22Rv1 (cell line): ENCODE measurements around the gene MIPEP.

ENCODE experiments used
- ZFX ChIP-seq: fragments of 450-650 bp; IDR thresholded peaks from 2 replicates; pipeline ENCODE4 v1.6.1; 2017; ENCODE audit warnings: antibody characterized with exemption, borderline replicate concordance
- TF ChIP-seq, protein P1 (sequence below): fragments of 450-650 bp; IDR thresholded peaks from 2 replicates; pipeline ENCODE4 v1.5.1; 2017; ENCODE audit warnings: mild to moderate bottlenecking

DNA sequence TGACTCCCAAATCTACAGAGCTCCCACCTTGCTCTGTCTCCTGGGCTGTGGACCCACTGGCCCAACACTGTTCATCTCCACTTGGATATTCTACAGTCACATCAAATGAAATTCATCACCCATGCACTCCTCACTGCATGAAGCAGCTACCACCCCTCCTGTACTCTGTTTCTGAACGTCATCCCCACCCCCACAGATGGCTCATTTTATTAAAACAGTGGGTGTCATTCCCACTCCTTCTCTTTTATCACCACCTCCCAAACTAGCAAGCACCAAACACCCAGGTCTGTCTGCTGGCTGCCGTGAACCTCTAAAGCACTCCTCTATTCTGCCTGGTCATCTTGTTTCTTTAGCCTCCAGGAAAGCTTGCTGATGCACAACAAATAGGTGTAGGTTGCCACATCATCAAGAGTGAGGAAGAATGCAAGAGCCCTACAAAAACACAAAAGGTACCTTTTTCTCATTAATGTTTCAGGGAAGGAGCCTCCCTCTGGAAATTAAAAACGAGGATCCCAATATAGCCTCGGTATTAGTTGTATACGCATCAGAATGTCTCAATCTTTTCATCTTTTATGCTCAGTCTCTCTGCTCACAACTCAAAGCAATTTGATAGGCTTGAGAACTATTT lies 91.8 kb downstream of the MIPEP start:
- TF ChIP-seq, protein P1, sequence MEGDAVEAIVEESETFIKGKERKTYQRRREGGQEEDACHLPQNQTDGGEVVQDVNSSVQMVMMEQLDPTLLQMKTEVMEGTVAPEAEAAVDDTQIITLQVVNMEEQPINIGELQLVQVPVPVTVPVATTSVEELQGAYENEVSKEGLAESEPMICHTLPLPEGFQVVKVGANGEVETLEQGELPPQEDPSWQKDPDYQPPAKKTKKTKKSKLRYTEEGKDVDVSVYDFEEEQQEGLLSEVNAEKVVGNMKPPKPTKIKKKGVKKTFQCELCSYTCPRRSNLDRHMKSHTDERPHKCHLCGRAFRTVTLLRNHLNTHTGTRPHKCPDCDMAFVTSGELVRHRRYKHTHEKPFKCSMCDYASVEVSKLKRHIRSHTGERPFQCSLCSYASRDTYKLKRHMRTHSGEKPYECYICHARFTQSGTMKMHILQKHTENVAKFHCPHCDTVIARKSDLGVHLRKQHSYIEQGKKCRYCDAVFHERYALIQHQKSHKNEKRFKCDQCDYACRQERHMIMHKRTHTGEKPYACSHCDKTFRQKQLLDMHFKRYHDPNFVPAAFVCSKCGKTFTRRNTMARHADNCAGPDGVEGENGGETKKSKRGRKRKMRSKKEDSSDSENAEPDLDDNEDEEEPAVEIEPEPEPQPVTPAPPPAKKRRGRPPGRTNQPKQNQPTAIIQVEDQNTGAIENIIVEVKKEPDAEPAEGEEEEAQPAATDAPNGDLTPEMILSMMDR: no peak
- TF ChIP-seq ZFX: no peak
